ENCODE measurements around the gene SNTG2. TPM values are rescaled to one million over a fixed set of nuclear protein-coding genes. Genes with fewer than 3 reads are reported as not detected.

The SNTG2 gene
- total and polyA plus RNA-seq, 10 of the 15 experiments (the other 5 are each of a cell fraction or from before 2014, with no cell fraction given) = not detected

DNA sequence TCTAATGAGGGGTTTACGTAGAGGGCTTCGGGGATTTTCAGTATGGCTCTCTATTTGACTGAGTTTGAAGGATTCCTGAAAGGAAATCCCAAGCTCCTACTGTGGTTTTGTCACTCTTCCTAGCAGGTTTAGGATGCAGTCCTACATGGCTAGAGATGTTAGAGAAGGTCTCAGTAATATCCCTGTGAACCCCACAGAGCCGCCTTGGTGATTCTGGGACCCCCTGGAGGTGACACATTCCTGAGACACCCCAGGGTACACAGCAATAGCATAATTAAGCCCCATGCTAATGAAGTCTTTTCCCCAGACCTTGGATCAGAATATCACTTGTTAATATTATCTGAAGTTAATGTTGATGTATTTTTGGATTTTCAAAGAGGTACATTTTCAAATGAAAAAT, 103.8 kb downstream of the SNTG2 start:
- Histone ChIP-seq H3K4me1 (ENCODE audit: control insufficient read depth, insufficient read depth, low read length) (no peaks in the 10 kb centered on the region), H3K27me3 (replicated peaks in 1 of 2; ENCODE audit: control insufficient read depth in 2 of 2, insufficient read depth in 2 of 2, low read length in 1 of 2) (no peaks in the 10 kb centered on the region), H3K9ac (ENCODE audit: control insufficient read depth, insufficient read depth, low read length) (no peak overlapping the region), H2AFZ (ENCODE audit: control insufficient read depth, low read depth, low read length) (no peak overlapping the region), H3K9me3 (replicated peaks; ENCODE audit: control insufficient read depth, insufficient read depth, low read length) (no peaks in the 10 kb centered on the region), H3K27ac (ENCODE audit: control insufficient read depth, insufficient read depth) (no peak overlapping the region), H3K36me3 (ENCODE audit: control insufficient read depth in 2 of 2, insufficient read depth in 2 of 2, low read length in 1 of 2) (no peaks in the 10 kb centered on the region), H4K20me1 (ENCODE audit: control insufficient read depth, insufficient read depth) (no peaks in the 10 kb centered on the region), H3K79me2 (ENCODE audit: control insufficient read depth, insufficient read depth, low read length) (no peaks in the 10 kb centered on the region), H3K4me3 (no peak overlapping the region), H3K4me2 (ENCODE audit: control insufficient read depth, insufficient read depth) (no peak overlapping the region)
- WGBS (ENCODE audit: insufficient coverage, insufficient replicate concordance, low lambda C conversion rate, missing lambda C conversion rate) = 29% methylated on average over 3 of the region's 3 CpGs
- SMC1A ChIA-PET (ENCODE audit: uncharacterized antibody, unreplicated experiment) = no interaction called here
- in situ Hi-C loops (cut with MboI) (no loop called here), intact Hi-C loops (cut with micrococcal nuclease; ENCODE audit: unreplicated experiment) (no loop called here)
- RAD21 ChIA-PET (ENCODE audit: unreplicated experiment) = no interaction called here
- ATAC-seq (no peak), DNase-seq (ENCODE audit: low read depth, low spot score) (no peak), FAIRE-seq (no peak)
- POLR2A ChIA-PET = no interaction called here
- TF ChIP-seq, protein P1, sequence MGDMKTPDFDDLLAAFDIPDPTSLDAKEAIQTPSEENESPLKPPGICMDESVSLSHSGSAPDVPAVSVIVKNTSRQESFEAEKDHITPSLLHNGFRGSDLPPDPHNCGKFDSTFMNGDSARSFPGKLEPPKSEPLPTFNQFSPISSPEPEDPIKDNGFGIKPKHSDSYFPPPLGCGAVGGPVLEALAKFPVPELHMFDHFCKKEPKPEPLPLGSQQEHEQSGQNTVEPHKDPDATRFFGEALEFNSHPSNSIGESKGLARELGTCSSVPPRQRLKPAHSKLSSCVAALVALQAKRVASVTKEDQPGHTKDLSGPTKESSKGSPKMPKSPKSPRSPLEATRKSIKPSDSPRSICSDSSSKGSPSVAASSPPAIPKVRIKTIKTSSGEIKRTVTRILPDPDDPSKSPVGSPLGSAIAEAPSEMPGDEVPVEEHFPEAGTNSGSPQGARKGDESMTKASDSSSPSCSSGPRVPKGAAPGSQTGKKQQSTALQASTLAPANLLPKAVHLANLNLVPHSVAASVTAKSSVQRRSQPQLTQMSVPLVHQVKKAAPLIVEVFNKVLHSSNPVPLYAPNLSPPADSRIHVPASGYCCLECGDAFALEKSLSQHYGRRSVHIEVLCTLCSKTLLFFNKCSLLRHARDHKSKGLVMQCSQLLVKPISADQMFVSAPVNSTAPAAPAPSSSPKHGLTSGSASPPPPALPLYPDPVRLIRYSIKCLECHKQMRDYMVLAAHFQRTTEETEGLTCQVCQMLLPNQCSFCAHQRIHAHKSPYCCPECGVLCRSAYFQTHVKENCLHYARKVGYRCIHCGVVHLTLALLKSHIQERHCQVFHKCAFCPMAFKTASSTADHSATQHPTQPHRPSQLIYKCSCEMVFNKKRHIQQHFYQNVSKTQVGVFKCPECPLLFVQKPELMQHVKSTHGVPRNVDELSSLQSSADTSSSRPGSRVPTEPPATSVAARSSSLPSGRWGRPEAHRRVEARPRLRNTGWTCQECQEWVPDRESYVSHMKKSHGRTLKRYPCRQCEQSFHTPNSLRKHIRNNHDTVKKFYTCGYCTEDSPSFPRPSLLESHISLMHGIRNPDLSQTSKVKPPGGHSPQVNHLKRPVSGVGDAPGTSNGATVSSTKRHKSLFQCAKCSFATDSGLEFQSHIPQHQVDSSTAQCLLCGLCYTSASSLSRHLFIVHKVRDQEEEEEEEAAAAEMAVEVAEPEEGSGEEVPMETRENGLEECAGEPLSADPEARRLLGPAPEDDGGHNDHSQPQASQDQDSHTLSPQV (IDR thresholded peaks at IDR 0.05) = no peak
- no peak for TF ChIP-seq EED (IDR thresholded peaks at IDR 0.05; ENCODE audit: low read depth)
- TF ChIP-seq POU2F2 (IDR thresholded peaks at IDR 0.05; ENCODE audit: borderline replicate concordance, low read depth, low read length) = no peak
- TF ChIP-seq RCOR1 (conservative IDR thresholded peaks at IDR 0.05; ENCODE audit: low read depth, low read length) = no peak
- TF ChIP-seq, protein P2, sequence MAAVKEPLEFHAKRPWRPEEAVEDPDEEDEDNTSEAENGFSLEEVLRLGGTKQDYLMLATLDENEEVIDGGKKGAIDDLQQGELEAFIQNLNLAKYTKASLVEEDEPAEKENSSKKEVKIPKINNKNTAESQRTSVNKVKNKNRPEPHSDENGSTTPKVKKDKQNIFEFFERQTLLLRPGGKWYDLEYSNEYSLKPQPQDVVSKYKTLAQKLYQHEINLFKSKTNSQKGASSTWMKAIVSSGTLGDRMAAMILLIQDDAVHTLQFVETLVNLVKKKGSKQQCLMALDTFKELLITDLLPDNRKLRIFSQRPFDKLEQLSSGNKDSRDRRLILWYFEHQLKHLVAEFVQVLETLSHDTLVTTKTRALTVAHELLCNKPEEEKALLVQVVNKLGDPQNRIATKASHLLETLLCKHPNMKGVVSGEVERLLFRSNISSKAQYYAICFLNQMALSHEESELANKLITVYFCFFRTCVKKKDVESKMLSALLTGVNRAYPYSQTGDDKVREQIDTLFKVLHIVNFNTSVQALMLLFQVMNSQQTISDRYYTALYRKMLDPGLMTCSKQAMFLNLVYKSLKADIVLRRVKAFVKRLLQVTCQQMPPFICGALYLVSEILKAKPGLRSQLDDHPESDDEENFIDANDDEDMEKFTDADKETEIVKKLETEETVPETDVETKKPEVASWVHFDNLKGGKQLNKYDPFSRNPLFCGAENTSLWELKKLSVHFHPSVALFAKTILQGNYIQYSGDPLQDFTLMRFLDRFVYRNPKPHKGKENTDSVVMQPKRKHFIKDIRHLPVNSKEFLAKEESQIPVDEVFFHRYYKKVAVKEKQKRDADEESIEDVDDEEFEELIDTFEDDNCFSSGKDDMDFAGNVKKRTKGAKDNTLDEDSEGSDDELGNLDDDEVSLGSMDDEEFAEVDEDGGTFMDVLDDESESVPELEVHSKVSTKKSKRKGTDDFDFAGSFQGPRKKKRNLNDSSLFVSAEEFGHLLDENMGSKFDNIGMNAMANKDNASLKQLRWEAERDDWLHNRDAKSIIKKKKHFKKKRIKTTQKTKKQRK (IDR thresholded peaks at IDR 0.05; ENCODE audit: low read depth, low read length) = no peak
- TF ChIP-seq SREBF2 (IDR thresholded peaks at IDR 0.05; ENCODE audit: low read length) = no peak
- TF ChIP-seq, protein P3, sequence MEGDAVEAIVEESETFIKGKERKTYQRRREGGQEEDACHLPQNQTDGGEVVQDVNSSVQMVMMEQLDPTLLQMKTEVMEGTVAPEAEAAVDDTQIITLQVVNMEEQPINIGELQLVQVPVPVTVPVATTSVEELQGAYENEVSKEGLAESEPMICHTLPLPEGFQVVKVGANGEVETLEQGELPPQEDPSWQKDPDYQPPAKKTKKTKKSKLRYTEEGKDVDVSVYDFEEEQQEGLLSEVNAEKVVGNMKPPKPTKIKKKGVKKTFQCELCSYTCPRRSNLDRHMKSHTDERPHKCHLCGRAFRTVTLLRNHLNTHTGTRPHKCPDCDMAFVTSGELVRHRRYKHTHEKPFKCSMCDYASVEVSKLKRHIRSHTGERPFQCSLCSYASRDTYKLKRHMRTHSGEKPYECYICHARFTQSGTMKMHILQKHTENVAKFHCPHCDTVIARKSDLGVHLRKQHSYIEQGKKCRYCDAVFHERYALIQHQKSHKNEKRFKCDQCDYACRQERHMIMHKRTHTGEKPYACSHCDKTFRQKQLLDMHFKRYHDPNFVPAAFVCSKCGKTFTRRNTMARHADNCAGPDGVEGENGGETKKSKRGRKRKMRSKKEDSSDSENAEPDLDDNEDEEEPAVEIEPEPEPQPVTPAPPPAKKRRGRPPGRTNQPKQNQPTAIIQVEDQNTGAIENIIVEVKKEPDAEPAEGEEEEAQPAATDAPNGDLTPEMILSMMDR (IDR thresholded peaks at IDR 0.05 in 2 of 3, conservative IDR thresholded peaks at IDR 0.05 in 1 of 3; ENCODE audit: control insufficient read depth in 2 of 3, extremely low read depth in 1 of 3, insufficient read depth in 1 of 3, low read depth in 3 of 3, low read length in 3 of 3) = no peak
- TF ChIP-seq NFYB (IDR thresholded peaks at IDR 0.05; ENCODE audit: insufficient read depth, low read depth, low read length) = no peak
- no peak for TF ChIP-seq MYC (IDR thresholded peaks at IDR 0.05; ENCODE audit: insufficient read depth, insufficient read length, insufficient replicate concordance, low read length, severe bottlenecking)
- TF ChIP-seq NBN (IDR thresholded peaks at IDR 0.05) = no peak
- TF ChIP-seq BHLHE40 (IDR thresholded peaks at IDR 0.05; ENCODE audit: borderline replicate concordance in 1 of 2, low read depth in 2 of 2, low read length in 1 of 2) = no peak
- CTCF ChIA-PET = no interaction called here
- BruUV-seq (replicated peaks) = no TSS peak
